KOPT-K1 (cell line): ENCODE measurements around the gene HBEGF.

Experiments used
- H3K27ac ChIP-seq: fragments of 200-600 bp; sonication (generic); 2 replicates; pipeline ENCODE4 v1.5.1; 2016; ENCODE audit warnings: antibody characterized with exemption, mild to moderate bottlenecking, low read depth, low read length; ENCODE audit not compliant: poor library complexity, severe bottlenecking
- H3K36me3 ChIP-seq: fragments of 200-600 bp; sonication (generic); 2 replicates; pipeline ENCODE4 v1.5.1; 2017; ENCODE audit warnings: antibody characterized with exemption, mild to moderate bottlenecking, low read length, moderate library complexity; ENCODE audit not compliant: insufficient read depth
- H3K9me3 ChIP-seq: fragments of 200-600 bp; sonication (generic); 2 replicates; pipeline ENCODE4 v1.5.1; 2017; ENCODE audit warnings: antibody characterized with exemption, low read length, mild to moderate bottlenecking; ENCODE audit not compliant: insufficient read depth, poor library complexity, severe bottlenecking

HBEGF gene, protein sequence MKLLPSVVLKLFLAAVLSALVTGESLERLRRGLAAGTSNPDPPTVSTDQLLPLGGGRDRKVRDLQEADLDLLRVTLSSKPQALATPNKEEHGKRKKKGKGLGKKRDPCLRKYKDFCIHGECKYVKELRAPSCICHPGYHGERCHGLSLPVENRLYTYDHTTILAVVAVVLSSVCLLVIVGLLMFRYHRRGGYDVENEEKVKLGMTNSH

DNA sequence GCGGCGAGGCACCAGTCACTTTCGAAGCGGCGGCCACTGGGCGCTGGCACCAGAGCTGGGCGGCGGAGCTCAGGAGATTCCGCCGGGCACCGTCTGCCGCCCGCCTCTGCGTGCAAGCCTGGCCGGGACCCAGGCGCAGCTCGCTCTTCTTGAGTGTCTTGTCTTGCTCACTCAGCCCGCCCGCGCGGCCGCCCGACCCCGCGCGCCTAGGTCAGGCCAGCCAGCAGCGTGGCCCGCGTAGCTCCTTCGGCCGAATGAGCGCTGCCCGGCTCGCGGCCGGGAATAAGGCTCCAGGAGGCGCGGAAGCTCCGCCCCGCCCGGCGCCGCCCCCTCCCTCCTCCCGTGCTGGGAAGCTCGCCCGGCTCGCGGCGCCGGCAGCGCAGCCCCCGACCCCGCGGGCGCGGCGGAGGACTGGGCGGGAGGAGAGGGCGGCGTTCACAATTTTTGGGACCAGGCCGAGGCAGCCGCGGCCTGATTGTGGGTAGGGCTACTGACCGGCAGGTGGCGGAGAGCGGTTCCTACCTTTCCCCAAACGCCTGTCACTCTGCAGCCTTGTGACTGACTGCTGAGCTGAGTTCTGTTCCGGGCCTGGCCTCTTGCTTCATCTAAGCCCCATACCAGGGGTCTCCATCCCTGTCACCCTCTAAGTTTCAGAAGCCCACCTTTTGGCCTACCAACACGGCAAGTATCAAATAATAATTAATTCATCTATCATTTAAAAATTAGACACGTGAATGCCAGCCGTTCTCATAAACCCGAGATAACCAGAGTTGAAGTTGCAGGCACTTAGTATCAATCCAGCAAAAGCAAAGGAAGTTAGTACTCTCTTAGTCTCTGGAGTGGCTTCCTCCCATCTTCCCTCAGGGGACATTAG is at the start of gene HBEGF:
HBEGF (minus strand) TSS at position 256 of the 874 bp plus-strand sequence. CDS start 275 bp downstream, outside the sequence.
- no peak within 1 kb of the TSS for H3K27ac ChIP-seq
- no peaks in the 10 kb centered on the region for H3K9me3 ChIP-seq
- no peaks in the 10 kb centered on the region for H3K36me3 ChIP-seq

DNA sequence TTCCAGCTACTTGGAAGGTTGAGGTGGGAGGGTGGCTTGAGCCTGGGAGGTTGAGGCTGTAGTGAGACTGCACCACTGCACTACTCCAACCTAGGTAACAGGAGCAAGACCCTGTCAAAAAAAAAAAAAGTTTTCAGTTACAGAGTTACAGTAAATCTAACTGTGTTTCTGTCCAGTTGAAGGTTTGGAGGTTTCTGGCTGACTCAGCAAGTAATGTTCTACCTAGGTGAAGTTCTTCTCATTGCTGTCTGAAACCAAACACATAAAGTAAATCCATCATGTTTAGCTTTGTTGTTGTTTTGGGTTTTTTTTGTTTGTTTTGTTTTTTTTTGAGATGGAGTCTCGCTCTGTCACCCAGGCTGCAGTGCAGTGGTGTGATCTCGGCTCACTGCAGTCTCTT is 47.3 kb upstream of the HBEGF start:
- no peak overlapping the region for H3K27ac ChIP-seq
- H3K9me3 ChIP-seq: no peaks in the 10 kb centered on the region
- H3K36me3 ChIP-seq: no peaks in the 10 kb centered on the region

DNA sequence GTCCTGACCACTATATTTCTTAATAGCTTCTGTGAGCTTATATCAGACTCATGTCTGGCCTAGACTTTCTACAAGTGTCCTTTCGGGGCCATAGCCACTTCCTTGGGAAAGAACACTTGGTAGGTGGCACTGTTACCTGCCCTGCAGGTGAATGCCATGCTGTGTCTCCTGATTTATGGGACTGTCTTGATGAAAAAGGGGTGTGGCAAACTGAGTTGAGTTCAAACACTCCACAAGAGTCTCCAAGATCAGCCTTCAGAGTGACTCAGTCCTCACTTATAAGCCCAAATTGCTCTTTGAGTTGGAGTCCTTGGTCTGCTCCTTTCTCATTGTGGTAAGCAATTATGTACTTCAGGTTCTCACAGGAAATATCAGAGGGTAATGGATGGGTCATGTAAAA is 45.3 kb upstream of the HBEGF start:
- H3K36me3 ChIP-seq: no peaks in the 10 kb centered on the region
- H3K9me3 ChIP-seq: no peaks in the 10 kb centered on the region
- H3K27ac ChIP-seq: no peak overlapping the region

DNA sequence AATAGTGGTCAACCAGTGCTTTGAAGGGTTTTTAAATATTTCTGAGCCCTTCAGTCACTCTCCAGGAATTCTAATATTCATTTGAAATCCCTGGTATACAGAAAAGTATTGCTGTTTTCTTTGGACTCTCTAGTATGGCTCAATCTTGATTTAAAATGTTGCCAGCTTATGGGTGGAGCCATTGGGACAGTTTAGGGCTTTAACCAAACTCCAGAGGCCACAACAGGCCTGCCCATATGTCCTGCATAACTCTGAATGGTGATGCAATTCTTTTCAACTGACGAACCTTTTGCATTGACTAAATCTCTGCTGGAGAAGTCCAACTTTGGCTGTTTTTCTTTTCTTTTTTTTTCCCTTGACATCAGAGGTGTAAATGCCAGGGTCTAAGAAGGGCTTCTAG is 44.9 kb upstream of the HBEGF start:
- H3K9me3 ChIP-seq: no peaks in the 10 kb centered on the region
- no peaks in the 10 kb centered on the region for H3K36me3 ChIP-seq
- no peak overlapping the region for H3K27ac ChIP-seq

DNA sequence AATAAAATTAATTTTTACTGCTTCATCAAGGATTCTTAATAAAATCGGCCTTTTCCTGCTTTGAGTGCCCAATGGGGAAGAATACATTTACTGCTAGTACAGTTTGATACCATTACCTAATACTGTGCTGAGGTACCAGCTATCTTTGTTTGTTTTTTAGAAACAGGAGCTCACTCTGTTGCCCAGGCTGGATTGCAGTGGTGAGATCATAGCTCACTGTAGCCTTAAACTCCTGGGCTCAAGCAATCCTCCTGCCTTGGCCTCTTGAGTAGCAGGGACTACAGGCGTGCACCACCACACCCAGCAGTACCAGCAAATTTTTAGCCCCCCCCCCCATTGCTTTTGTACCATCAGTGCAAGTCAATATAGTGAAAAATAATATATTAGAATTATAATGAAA is 41.6 kb upstream of the HBEGF start:
- Histone ChIP-seq H3K36me3 (no peaks in the 10 kb centered on the region), H3K9me3 (no peaks in the 10 kb centered on the region), H3K27ac (no peak overlapping the region)

DNA sequence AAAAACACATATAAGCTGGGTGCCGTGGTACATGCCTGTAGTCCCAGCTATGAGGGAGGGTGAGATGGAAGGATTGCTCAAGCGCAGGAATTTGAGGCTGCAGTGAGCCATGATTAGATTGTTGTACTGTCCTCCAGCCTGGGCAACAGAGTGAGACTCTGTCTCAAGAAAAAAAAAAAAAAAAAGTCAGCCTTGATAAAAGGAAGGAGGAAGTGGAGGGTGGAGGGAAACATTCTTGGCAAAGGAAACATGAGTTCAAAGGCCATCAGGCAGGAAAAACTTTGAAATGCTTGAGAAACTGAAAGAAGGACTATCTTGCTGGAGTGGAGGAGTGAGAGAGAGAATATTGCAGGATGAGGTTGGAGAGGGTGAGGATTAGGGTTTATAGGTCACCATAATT is 36.9 kb upstream of the HBEGF start:
- Histone ChIP-seq H3K27ac (no peak overlapping the region), H3K36me3 (no peaks in the 10 kb centered on the region), H3K9me3 (no peaks in the 10 kb centered on the region)

DNA sequence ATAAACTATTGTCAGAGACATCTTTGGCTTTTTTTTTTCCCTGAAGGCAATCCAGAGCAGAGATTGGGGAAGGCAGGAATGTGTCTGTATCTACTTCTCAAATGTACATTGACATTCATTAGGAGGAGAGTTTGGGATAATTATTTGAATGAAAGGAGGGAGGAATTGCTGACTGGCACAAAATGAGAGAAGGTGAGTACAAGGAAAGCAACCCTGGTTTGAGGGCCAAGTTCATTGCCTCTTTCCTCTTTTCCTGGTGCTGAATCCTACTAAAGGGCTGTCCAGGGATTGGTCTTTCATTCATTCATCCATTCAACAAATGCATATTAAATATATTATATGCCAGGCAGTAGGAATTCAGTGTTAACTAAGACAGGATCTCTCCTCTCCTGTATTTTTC is 36.5 kb upstream of the HBEGF start:
- H3K27ac ChIP-seq: no peak overlapping the region
- H3K9me3 ChIP-seq: no peaks in the 10 kb centered on the region
- no peaks in the 10 kb centered on the region for H3K36me3 ChIP-seq

DNA sequence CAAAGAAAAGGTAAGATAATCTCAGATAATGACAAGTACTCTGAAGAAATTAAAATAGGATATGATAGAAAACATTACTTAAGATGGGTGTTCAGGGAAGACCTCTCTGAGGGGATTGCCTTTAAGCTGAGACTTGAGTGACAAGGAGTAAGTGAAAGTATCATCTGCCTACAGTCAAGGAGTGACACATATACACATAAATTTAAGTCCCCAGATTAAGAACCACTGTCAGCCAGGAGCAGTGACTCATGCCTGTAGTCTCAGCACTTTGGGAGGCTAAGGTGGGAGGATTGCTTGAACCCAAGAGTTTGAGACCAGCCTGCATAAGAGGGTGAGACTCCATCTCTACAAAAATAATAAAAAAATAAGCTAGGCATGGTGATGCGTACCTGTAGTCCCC is 35.6 kb upstream of the HBEGF start:
- no peak overlapping the region for H3K27ac ChIP-seq
- H3K9me3 ChIP-seq: no peaks in the 10 kb centered on the region
- H3K36me3 ChIP-seq: no peaks in the 10 kb centered on the region

DNA sequence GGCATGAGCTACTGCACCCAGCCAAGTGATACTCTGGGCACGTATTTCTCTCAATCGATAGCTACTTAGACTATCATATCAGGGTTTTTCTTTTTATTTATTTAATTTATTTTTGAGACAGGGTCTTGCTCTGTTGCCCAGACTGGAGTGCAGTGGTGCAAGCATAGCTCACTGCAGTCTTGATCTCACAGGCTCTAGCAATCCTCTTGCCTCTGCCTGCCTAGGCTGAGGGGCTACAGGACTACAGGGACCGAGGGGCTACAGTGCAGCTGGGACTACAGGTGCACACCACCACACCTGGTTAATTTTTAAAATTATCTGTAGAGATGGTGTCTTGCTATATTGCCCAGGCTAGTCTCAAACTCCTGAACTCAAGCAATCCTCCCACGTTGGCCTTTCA is 34.9 kb upstream of the HBEGF start:
- Histone ChIP-seq H3K36me3 (no peaks in the 10 kb centered on the region), H3K9me3 (no peaks in the 10 kb centered on the region), H3K27ac (no peak overlapping the region)

DNA sequence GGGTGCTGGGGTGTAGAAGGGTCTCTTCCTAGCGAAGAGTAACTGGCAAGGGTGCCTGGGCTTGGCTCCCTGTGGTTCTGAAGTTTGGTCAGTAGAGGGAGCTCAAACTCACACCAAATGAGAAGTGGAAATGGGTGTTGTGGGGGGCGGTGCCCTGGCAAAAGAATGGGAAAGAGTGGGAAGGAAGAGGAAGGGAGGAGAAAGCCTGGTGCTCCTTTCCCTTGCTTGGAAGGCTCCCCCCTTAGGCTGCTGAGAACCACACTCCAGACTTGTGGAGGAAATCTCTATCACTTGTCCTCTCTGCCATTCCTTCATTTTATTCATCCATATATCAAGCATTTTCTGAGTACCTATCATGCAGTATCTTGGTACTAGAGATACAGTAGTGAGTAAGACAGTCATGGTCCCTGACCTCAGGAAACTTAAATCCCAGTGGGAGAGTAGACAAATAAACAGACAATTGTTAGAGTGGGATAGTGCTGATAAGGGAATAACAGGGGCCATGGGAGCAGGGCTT is 26.6 kb upstream of the HBEGF start:
- H3K36me3 ChIP-seq: no peaks in the 10 kb centered on the region
- H3K9me3 ChIP-seq: no peaks in the 10 kb centered on the region
- H3K27ac ChIP-seq: no peak overlapping the region

DNA sequence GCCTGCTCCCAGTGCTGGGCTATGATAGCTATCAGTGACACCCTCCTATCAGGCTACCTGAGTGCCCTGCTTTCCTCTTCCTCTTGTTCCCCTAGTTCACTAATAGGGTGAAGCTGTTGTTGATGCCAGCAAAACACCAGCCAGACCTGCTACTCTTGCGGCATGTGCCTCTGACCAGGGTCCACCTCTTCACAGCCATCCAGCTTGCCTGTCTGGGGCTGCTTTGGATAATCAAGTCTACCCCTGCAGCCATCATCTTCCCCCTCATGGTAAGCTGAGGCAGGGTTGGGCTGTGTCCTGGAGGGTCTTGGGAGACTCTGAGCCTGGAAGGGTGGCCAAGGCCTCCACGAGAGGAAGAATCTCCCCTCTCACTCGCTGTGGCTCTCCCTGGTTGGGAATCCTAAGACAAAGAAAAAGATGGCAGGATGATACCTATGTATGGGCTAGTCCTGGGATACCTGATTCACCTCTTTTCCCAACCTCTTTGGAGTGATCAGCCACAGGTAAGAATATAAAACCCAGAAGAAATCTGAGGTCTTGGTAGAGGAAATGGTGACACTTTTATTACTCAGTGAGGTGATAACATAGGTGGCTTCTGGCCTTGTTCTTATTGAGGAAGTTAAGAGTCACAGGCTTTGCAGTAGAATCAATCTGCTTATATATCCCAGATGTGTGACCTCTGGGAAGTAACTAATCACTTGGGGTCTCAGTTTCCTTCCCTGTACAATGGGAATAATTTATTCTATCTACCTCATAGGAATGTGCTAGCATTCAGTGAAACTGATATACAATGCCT is 25.2 kb upstream of the HBEGF start:
- Histone ChIP-seq H3K27ac (no peak overlapping the region), H3K9me3 (no peaks in the 10 kb centered on the region), H3K36me3 (no peaks in the 10 kb centered on the region)

DNA sequence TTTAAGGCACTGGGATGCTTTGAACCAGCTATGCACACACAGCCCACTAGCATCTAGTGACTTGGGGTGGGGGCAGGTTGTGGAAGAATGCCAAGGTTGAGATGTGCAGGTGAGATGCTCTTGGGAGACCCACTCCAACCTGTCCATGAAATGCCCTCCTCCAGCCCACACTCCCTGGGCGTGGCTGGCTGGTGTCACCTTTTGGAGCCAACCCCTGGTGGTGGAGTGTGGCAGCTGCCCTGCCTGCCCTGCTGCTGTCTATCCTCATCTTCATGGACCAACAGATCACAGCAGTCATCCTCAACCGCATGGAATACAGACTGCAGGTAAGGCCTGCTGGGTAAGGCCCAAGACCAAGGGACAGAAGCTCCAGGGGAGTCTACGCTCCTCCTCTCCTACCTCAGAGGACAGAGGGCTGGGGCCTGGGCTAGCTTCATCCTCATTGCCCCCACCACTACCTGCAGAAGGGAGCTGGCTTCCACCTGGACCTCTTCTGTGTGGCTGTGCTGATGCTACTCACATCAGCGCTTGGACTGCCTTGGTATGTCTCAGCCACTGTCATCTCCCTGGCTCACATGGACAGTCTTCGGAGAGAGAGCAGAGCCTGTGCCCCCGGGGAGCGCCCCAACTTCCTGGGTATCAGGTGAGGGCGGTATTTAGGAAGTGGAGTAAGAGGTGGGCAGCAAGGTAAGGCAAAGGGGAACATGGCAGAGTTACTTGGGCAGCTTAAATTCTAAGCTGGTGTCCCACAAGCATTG is 21.0 kb upstream of the HBEGF start:
- no peaks in the 10 kb centered on the region for H3K9me3 ChIP-seq
- H3K36me3 ChIP-seq: no peaks in the 10 kb centered on the region
- H3K27ac ChIP-seq: no peak overlapping the region

DNA sequence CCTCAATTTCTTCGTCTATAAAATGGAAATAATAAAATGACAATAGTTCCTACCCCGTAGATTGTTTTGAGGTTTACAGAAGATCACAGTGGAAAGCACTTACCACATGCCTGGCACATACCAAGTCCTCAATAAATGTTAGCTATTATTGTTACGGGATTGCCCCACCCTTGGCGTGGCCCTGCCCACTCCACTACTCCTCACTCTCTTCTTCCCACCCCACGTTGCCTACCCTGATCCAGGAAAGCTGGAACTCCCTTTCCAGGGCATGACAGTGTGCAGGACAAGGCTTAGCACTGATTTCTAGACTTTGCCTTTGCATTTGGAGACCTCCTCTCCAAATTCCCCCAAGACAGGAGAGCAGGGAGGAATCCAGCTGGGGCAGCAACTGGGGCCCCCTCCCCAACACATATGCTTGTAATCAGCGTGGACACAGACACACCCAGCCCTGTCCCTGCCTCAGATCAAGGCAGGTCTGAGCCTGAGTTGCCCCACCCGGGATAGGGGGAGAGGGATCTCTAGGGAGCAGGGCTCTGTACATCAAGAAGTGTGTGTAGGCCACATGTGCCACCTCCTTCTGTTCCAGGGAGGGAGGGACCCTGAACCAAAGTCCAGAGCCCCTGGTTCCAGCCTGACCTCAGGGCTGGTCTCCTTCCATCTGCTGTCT is 20.3 kb upstream of the HBEGF start:
- no peaks in the 10 kb centered on the region for H3K9me3 ChIP-seq
- H3K27ac ChIP-seq: no peak overlapping the region
- no peaks in the 10 kb centered on the region for H3K36me3 ChIP-seq

DNA sequence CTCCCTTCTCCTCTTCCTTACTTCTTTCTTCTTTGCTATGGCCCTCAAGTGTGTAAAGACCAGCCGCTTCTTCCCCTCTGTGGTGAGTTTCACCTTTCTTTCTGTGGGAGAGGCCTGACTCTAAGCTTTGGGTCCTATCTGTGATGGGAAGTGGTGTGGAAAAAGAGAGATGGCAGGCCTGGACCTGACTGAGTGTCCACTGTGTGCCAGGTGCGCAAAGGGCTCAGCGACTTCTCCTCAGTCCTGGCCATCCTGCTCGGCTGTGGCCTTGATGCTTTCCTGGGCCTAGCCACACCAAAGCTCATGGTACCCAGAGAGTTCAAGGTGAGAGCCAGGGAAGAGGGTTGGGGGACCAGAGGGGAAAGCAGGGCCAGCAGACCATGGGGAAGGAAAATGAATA is 19.5 kb upstream of the HBEGF start:
- Histone ChIP-seq H3K27ac (no peak overlapping the region), H3K9me3 (no peaks in the 10 kb centered on the region), H3K36me3 (no peaks in the 10 kb centered on the region)
